Aorta (tissue), 5 donors: Measurements from ENCODE around the gene PIP5KL1. TPM values are rescaled to one million over a fixed set of nuclear protein-coding genes. Genes with fewer than 3 reads are reported as not detected.

ENCODE experiments used
- ATAC-seq: fragments of 200-7000 bp; cut with Tn5 transposase; one replicate; pipeline ENCODE4 v1.9.1; 2022; ENCODE audit warnings: moderate library complexity; ENCODE audit not compliant: low FRiP score
- DNase-seq, 2 donors: peaks; one replicate each; pipeline ENCODE4 v3.0.0-alpha.2; 2020
- H3K27ac ChIP-seq, 2 donors: one replicate each; pipeline ENCODE4 v1.5.1; 2013; ENCODE audit warnings: low read length in 2 of 2, mild to moderate bottlenecking in 2 of 2, moderate library complexity in 2 of 2, control low read depth in 1 of 2, inconsistent platforms in 1 of 2, low read depth in 1 of 2
- H3K27me3 ChIP-seq, 2 donors: one replicate each; pipeline ENCODE4 v1.6.1; 2013; ENCODE audit warnings: control low read depth in 1 of 2, low read length in 1 of 2, mild to moderate bottlenecking in 1 of 2, moderate library complexity in 1 of 2; ENCODE audit not compliant: insufficient read depth in 2 of 2, control insufficient read depth in 1 of 2
- H3K36me3 ChIP-seq, 2 donors: one replicate each; pipeline ENCODE4 v1.6.1; 2013; ENCODE audit warnings: control low read depth in 1 of 2, low read length in 1 of 2, mild to moderate bottlenecking in 1 of 2; ENCODE audit not compliant: insufficient read depth in 2 of 2, control insufficient read depth in 1 of 2
- H3K4me1 ChIP-seq, 2 donors: one replicate each; pipeline ENCODE4 v1.6.1; 2013; ENCODE audit warnings: low read length in 2 of 2, control low read depth in 1 of 2, mild to moderate bottlenecking in 1 of 2, moderate library complexity in 1 of 2; ENCODE audit not compliant: insufficient read depth in 2 of 2, control insufficient read depth in 1 of 2
- H3K4me3 ChIP-seq, 2 donors: one replicate each; pipeline ENCODE4 v1.5.1; 2013; ENCODE audit warnings: low read length in 2 of 2, control low read depth in 1 of 2, mild to moderate bottlenecking in 1 of 2
- H3K9me3 ChIP-seq: one replicate; pipeline ENCODE4 v1.6.1; 2013; ENCODE audit warnings: mild to moderate bottlenecking, low read length; ENCODE audit not compliant: control insufficient read depth
- WGBS, 2 donors: extraction: QIAGEN DNeasy Blood & Tissue Kit; methylation state at CpG; one replicate each; pipeline ENCODE4 v1.1.7; 2013; 5-methylcytosine and 5-hydroxymethylcytosine counted together
- intact Hi-C, 2 donors: fragments of 100-400 bp; cut with DNase I; formaldehyde crosslinking; loops; one replicate each; pipeline versions ENCODE4 v1.14.2 to v1.15.0; 2022
- polyA plus RNA-seq, 2 donors: library from polyadenylated mRNA; stranded (reverse); fragments of 200-250 nt; gene quantifications; one replicate each; pipeline ENCODE4 v1.2.3, GENCODE V29; 2013
- total RNA-seq, 2 donors: library from RNA; stranded (reverse); fragmentation: NEBNext Ultra II Directional; extraction: Animal tissue kit (Norgen Biotek cat#: 25700); gene quantifications; one replicate each; pipeline ENCODE4 v1.2.1, GENCODE V29; 2021
- donor health status: healthy with polysubstance abuse.
- donor health status: Bipolar disorder and iron deficiency.
- donor health status: DM: no; HTN: no; CAD: no.
- donor health status: DM: no; HTN: no; CAD: no.
- donor health status: DM: yes; HTN: yes; CAD: no.

PIP5KL1 gene
- total and polyA plus RNA-seq, 4 donors = 1.4 to 4.5 (median 3.0) TPM

DNA sequence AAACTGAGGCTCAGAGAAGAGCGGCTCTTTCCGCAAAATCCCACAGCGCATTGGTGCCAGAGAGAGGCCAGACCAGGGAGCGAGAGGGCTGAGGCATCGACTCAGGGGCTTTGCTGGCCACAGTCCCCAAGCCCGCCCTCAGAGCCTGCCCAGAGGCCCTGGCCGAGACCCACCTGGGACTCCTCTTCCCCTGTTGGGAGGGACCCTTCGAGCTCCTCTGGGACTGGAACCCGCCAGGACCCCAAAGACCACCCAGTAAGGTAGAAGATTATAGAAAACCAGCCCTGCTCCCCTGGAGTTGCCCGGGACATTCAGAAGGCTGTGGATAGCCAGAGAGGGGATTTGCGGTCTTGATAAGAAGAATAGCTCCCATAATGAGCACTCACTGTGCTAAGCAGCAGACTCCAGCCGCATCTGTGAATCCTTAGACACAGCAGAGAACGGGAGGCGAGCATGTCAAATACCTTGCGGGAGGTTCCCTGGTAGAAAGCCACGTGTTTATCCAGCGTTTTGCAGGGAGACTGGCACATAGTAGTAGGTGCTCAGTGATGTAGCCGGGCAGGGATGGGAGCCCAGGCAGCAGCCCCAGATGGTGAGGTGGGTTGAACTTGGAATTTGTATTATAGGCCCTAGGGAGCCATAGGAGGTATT, 52.5 kb downstream of the PIP5KL1 start:
- intact Hi-C loops = loop anchor here (5.0 to 10.0 kb wide), 2 partner anchors 39 to 73 kb away; partner anchors contain the start of genes FPGS (in 1 of the 2) and ST6GALNAC4 (in 1 of the 2)
- Histone ChIP-seq H3K27me3 (no peaks in the 10 kb centered on the region), H3K9me3 (no peaks in the 10 kb centered on the region), H3K36me3 (no peaks in the 10 kb centered on the region), H3K27ac (peak overlapping the region in 1 of 2 donors; percentile 31), H3K4me1 (peaks cover 0 to 2% of the 10 kb centered on the region in 2 donors), H3K4me3 (peak overlapping the region; percentile 3 to 56)
- WGBS, 2 donors = 33 to 35% methylated on average over 18 of the region's 18 CpGs
- ATAC-seq (no peak), DNase-seq (no peak)

DNA sequence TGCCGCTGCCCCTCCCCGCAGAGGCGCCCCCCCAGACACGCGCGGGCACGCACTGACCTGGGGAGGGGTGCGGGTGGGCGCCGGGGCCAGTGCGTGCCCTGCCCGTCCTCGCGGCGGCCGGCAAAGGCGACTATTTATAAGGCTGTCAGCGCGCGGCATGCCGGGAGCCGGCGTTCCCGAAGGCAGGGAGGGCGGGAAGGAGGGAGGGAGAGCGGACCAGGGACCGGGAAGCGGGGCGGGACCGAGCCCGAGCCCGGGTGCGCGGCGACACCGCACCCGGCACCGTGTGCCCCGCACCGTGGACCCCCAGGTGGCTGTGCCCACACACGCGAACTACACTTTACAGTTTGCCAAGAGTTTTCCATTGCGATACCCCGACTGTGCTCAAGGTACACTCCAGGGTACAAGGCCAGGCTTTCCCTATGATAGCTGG, 53.0 kb downstream of the PIP5KL1 start, which contains the start of gene AK1:
Gene AK1 (minus strand): TSS at position 110 of the 433 bp plus-strand sequence. CDS start 3,058 bp downstream, outside the sequence.
- no peaks in the 10 kb centered on the region for H3K9me3 ChIP-seq
- intact Hi-C loops = loop anchor here (5.0 to 10.0 kb wide), 2 partner anchors 40 to 73 kb away; partner anchors contain the start of genes FPGS (in 1 of the 2) and ST6GALNAC4 (in 1 of the 2)
- H3K27me3 ChIP-seq = no peaks in the 10 kb centered on the region
- H3K27ac ChIP-seq = peak within 1 kb of the TSS in 1 of 2 donors; percentile 31
- 1% methylated on average over 43 to 44 of the region's 44 CpGs for WGBS, 2 donors
- H3K4me1 ChIP-seq = peaks cover 0 to 2% of the 10 kb centered on the region in 2 donors
- H3K4me3 ChIP-seq = peak within 1 kb of the TSS; percentile 56 to 57
- peak; percentile 88 to 95 for DNase-seq
- H3K36me3 ChIP-seq = no peaks in the 10 kb centered on the region
- peak; percentile 82 for ATAC-seq

- ATAC-seq = peak; percentile 8
- Histone ChIP-seq H3K4me1 (peaks cover 0 to 2% of the 10 kb centered on the region in 2 donors), H3K27ac (peak overlapping the region in 1 of 2 donors; percentile 8), H3K4me3 (peak overlapping the region; percentile 56 to 57), H3K27me3 (no peaks in the 10 kb centered on the region), H3K9me3 (no peaks in the 10 kb centered on the region), H3K36me3 (no peaks in the 10 kb centered on the region)
- intact Hi-C loops = loop anchor here (5.0 to 10.0 kb wide), 2 partner anchors 40 to 72 kb away; partner anchors contain the start of genes FPGS (in 1 of the 2) and ST6GALNAC4 (in 1 of the 2)
- peak in 1 of 2 donors; percentile 81 for DNase-seq
- 26% methylated on average over 26 of the region's 26 CpGs for WGBS, 2 donors
These were observed 53.6 kb downstream of the PIP5KL1 start for GRCh38 chr9:127876764-127877562.

DNA sequence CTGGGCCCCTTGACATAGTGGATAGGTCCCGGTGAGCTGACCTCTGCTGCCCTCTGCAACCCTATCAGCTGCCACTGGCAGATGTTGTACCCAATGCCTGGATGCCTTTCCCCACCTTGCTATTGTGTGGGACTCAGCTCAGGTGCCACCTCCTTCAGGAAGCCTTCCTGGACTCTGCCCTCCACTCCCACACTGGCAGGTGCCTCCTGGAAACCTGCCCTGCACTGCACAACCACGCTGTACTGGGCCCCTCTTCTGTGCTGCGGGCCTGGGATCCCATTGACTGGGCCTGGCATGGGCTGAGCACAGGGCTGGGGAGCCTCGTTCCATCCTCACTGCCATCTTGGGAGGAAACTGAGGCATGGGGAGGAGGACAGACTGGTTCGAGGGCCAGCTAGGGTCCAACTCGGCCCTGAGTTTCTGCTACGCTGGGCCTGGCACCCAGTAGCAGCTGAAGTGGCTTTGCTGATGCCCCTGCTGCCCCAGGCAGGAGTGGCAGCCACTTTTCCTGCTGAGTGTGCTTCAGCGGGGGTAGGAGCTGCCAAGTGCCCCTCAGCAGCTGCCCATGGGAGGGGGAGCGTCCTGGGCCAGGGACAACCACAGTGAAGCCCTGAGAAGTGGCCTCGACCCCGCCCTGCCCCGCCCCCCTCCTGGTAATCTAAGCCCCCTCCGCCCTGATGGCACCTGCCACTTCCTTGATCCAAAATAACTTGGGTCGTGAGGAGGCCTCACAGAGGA, 54.4 kb downstream of the PIP5KL1 start:
- H3K36me3 ChIP-seq = no peaks in the 10 kb centered on the region
- intact Hi-C loops = loop anchor here (5.0 to 10.0 kb wide), 2 partner anchors 41 to 71 kb away; partner anchors contain the start of genes FPGS (in 1 of the 2) and ST6GALNAC4 (in 1 of the 2)
- peaks cover 0 to 2% of the 10 kb centered on the region in 2 donors for H3K4me1 ChIP-seq
- ATAC-seq = no peak
- H3K9me3 ChIP-seq = no peaks in the 10 kb centered on the region
- no peaks in the 10 kb centered on the region for H3K27me3 ChIP-seq
- DNase-seq = peak in 1 of 2 donors; percentile 43
- H3K4me3 ChIP-seq = no peak overlapping the region
- WGBS, 2 donors = 69 to 76% methylated on average over 14 of the region's 14 CpGs
- H3K27ac ChIP-seq = peak overlapping the region in 1 of 2 donors; percentile 5

- Histone ChIP-seq H3K4me3 (no peak overlapping the region), H3K27me3 (no peaks in the 10 kb centered on the region), H3K27ac (peak overlapping the region in 1 of 2 donors; percentile 10), H3K4me1 (peaks cover 0 to 2% of the 10 kb centered on the region in 2 donors), H3K9me3 (no peaks in the 10 kb centered on the region), H3K36me3 (no peaks in the 10 kb centered on the region)
- peak in 1 of 2 donors; percentile 80 for DNase-seq
- ATAC-seq = no peak
- WGBS, 2 donors = 75 to 81% methylated on average over 10 of the region's 10 CpGs
- intact Hi-C loops = loop anchor here (2.0 to 10.0 kb wide), 3 partner anchors 42 to 141 kb away; partner anchors contain the start of genes FPGS (in 1 of the 2), ST6GALNAC4 (in 1 of the 2) and TOR2A (in 1 of the 2)
These were observed 55.1 kb downstream of the PIP5KL1 start for GRCh38 chr9:127875306-127875966.

DNA sequence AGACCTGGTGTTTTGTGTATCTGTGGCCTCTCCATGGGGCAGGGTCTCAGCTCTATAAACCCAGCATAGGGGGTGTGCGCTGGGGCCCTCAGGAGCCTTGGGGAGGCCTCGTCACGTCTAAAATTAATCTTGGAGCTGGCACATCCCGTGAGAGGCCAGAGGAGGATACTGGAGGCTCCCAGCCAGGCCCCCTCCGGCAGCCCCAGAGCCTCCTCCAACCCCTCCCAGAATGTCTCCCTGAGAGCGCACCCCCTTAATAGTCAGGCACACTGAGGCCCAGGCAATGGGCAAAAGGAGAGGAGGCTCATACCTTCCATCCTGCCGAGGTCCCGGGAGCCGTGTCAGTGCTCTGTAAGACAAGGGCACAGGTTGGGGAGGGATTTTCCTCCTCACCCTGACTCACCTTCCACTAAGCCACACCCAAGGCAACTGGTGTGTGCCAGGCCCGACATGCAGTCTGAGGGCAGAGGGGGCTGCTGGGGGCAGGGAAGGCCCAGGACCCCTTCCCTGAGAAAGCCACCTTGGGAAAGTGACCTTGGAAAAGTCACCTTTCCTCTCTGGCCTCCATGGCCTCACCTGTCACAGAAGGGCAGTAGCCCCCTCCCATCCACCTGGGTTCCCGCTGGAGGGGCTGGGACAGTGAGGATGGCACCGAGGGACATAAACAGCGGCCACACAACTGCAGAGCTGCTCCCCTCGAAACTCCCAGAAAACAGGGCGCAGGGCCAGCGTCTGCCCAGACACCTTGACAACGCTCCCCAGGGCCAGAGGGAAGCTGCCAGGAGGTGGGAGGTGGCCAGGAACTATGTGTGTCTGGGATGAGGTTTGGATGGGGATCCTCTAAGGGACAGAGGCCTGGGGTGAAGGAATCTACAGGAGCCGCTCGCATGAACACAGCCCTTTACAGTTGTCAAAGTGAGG, 56.0 kb downstream of the PIP5KL1 start:
- DNase-seq (peak in 1 of 2 donors; percentile 79), ATAC-seq (no peak)
- intact Hi-C loops = loop anchor here (2.0 to 10.0 kb wide), 5 partner anchors 43 to 140 kb away; partner anchors contain the start of genes CDK9 (in 1 of the 2), FPGS (in 1 of the 2), ST6GALNAC4 (in 1 of the 2) and TOR2A (in 1 of the 2)

GRCh38 chr9:127873886-127874285, 56.7 kb downstream of the PIP5KL1 start:
- Histone ChIP-seq H3K9me3 (no peaks in the 10 kb centered on the region), H3K27ac (no peak overlapping the region), H3K4me1 (peaks cover 0 to 2% of the 10 kb centered on the region in 2 donors), H3K27me3 (no peaks in the 10 kb centered on the region), H3K4me3 (no peak overlapping the region), H3K36me3 (no peaks in the 10 kb centered on the region)
- 6 to 16% methylated on average over 10 of the region's 10 CpGs for WGBS, 2 donors
- DNase-seq (peak; percentile 92 to 96), ATAC-seq (peak; percentile 57)
- intact Hi-C loops = loop anchor here (2.0 to 10.0 kb wide), 4 partner anchors 47 to 139 kb away; partner anchors contain the start of genes CDK9 (in 1 of the 2), FPGS (in 1 of the 2) and TOR2A (in 1 of the 2)

More for the DNA sequence above, 56.0 kb downstream of the PIP5KL1 start:
- WGBS, 2 donors = 54 to 57% methylated on average over 19 of the region's 19 CpGs
- Histone ChIP-seq H3K4me1 (peaks cover 0 to 2% of the 10 kb centered on the region in 2 donors), H3K27me3 (no peaks in the 10 kb centered on the region), H3K36me3 (no peaks in the 10 kb centered on the region), H3K27ac (no peak overlapping the region), H3K4me3 (no peak overlapping the region), H3K9me3 (no peaks in the 10 kb centered on the region)
